ENCODE results near the gene DDX51.

DDX51 gene

GRCh38 chr12:132189378-132190011, 45.4 kb upstream of the DDX51 start:
- no peak overlapping the region for H3K27ac ChIP-seq
- no peak for TF ChIP-seq CTCF (IDR thresholded peaks at IDR 0.05; ENCODE audit: low read depth, low read length, missing control alignments)

GRCh38 chr12:132188916-132189325, 44.8 kb upstream of the DDX51 start:
- Histone ChIP-seq H3K4me3 (ENCODE audit: low read depth, low read length) (peak overlapping the region; percentile 52), H3K27me3 (replicated peaks) (peaks cover 10% of the 10 kb centered on the region), H3K27ac (no peak overlapping the region), H3K36me3 (replicated peaks) (no peaks in the 10 kb centered on the region)
- in situ Hi-C loops (cut with HindIII; ENCODE audit: low pct_ligation_motif_present, low sequenced_read_pairs), result no loop called here
- TF ChIP-seq CTCF (IDR thresholded peaks at IDR 0.05; ENCODE audit: low read depth, low read length, missing control alignments), result no peak
- DNase-seq, result no peak

More at GRCh38 chr12:132189378-132190011, 45.4 kb upstream of the DDX51 start:
- peak; percentile 79 for DNase-seq
- in situ Hi-C loops (cut with HindIII; ENCODE audit: low pct_ligation_motif_present, low sequenced_read_pairs), result no loop called here
- no peaks in the 10 kb centered on the region for H3K36me3 ChIP-seq (replicated peaks)
- peak overlapping the region; percentile 52 for H3K4me3 ChIP-seq (ENCODE audit: low read depth, low read length)
- peaks cover 10% of the 10 kb centered on the region for H3K27me3 ChIP-seq (replicated peaks)

- no peak for TF ChIP-seq CTCF (IDR thresholded peaks at IDR 0.05; ENCODE audit: low read depth, low read length, missing control alignments)
- Histone ChIP-seq H3K36me3 (replicated peaks) (no peaks in the 10 kb centered on the region), H3K27me3 (replicated peaks) (peaks cover 10% of the 10 kb centered on the region), H3K4me3 (ENCODE audit: low read depth, low read length) (no peak overlapping the region), H3K27ac (no peak overlapping the region)
- in situ Hi-C loops (cut with HindIII; ENCODE audit: low pct_ligation_motif_present, low sequenced_read_pairs), result no loop called here
- DNase-seq, result no peak
Observed at GRCh38 chr12:132188451-132188901, 44.4 kb upstream of the DDX51 start.

GRCh38 chr12:132187646-132188450, 43.7 kb upstream of the DDX51 start:
- peaks cover 10% of the 10 kb centered on the region for H3K27me3 ChIP-seq (replicated peaks)
- no peak for DNase-seq
- in situ Hi-C loops (cut with HindIII; ENCODE audit: low pct_ligation_motif_present, low sequenced_read_pairs), result no loop called here

GRCh38 chr12:132186857-132187620, 42.9 kb upstream of the DDX51 start:
- no peak overlapping the region for H3K4me3 ChIP-seq (ENCODE audit: low read depth, low read length)
- H3K27ac ChIP-seq, result no peak overlapping the region
- TF ChIP-seq CTCF (IDR thresholded peaks at IDR 0.05; ENCODE audit: low read depth, low read length, missing control alignments), result no peak
- H3K36me3 ChIP-seq (replicated peaks), result no peaks in the 10 kb centered on the region
- DNase-seq, result no peak
- peaks cover 10% of the 10 kb centered on the region for H3K27me3 ChIP-seq (replicated peaks)
- in situ Hi-C loops (cut with HindIII; ENCODE audit: low pct_ligation_motif_present, low sequenced_read_pairs), result no loop called here

More at GRCh38 chr12:132187646-132188450, 43.7 kb upstream of the DDX51 start:
- H3K4me3 ChIP-seq (ENCODE audit: low read depth, low read length), result no peak overlapping the region
- no peaks in the 10 kb centered on the region for H3K36me3 ChIP-seq (replicated peaks)
- no peak overlapping the region for H3K27ac ChIP-seq
- no peak for TF ChIP-seq CTCF (IDR thresholded peaks at IDR 0.05; ENCODE audit: low read depth, low read length, missing control alignments)
